Right lobe of liver (tissue), 4 donors: Measurements from ENCODE around the gene DYTN.

Experiments
- CTCF ChIP-seq, 4 donors: fragments of 200-600 bp in 3 of 4; fragments of 450-650 bp in 1 of 4; IDR thresholded peaks; one replicate each; pipeline versions ENCODE4 v1.5.1 to v1.8.0; 2016 to 2022; ENCODE audit warnings: antibody characterized with exemption in 4 of 4, mild to moderate bottlenecking in 2 of 4
- POLR2A ChIP-seq: fragments of 450-650 bp; IDR thresholded peaks from one replicate; pipeline ENCODE4 v1.6.1; 2017; ENCODE audit warnings: antibody characterized with exemption, mild to moderate bottlenecking
- donor health status: DM: no; HTN: no; CAD: no.
- donor health status: DM: no; HTN: no; CAD: no.
- donor health status: DM: no; HTN: yes; CAD: no.

GRCh38 chr2:206657087-206657486, 61.1 kb downstream of the DYTN start:
- no peak for TF ChIP-seq CTCF (IDR thresholded peaks at IDR 0.05)
- no peak for TF ChIP-seq POLR2A
